ENCODE results near the gene UTS2R.

- TF ChIP-seq CTCF (IDR thresholded peaks at IDR 0.05), result no peak
- no peak for TF ChIP-seq EZH2phosphoT487 (IDR thresholded peaks at IDR 0.05)
Observed at GRCh38 chr17:82390015-82390859, 18.7 kb downstream of the UTS2R start.
